SHP77 treated with DMSO at 0.1 percent for 48 hours (cell line): Measurements from ENCODE around the gene MEGF8.
"Not testable (repeated sequence)": the region's sequence is repeated elsewhere in the genome, so short reads cannot be mapped to it uniquely, and the experiment has no call there.

Experiments
- DNase-seq: peaks from one replicate; lab custom pipeline; 2025; lab: John Stamatoyannopoulos, UW

The MEGF8 gene

GRCh38 chr19:42332059-42332458 is 6.6 kb downstream of the MEGF8 start:
- no peak for DNase-seq

GRCh38 chr19:42333018-42333417 is 7.6 kb downstream of the MEGF8 start:
- DNase-seq = no peak

- no peak for DNase-seq
These were observed 8.7 kb downstream of the MEGF8 start for GRCh38 chr19:42333975-42334696.

- no peak for DNase-seq
These were observed 9.4 kb downstream of the MEGF8 start for GRCh38 chr19:42334697-42335373.

- no peak for DNase-seq
These were observed 10.0 kb downstream of the MEGF8 start for GRCh38 chr19:42335374-42335936.

GRCh38 chr19:42335971-42336370 is 10.5 kb downstream of the MEGF8 start:
- no peak for DNase-seq

GRCh38 chr19:42339126-42339860 is 13.9 kb downstream of the MEGF8 start:
- DNase-seq = not testable (repeated sequence)

- not testable (repeated sequence) for DNase-seq
These were observed 14.5 kb downstream of the MEGF8 start for GRCh38 chr19:42339922-42340321.

- DNase-seq = no peak
These were observed 18.1 kb downstream of the MEGF8 start for GRCh38 chr19:42343344-42344110.

- DNase-seq = no peak
These were observed 19.0 kb downstream of the MEGF8 start for GRCh38 chr19:42344336-42344893.

GRCh38 chr19:42345191-42345812 is 19.9 kb downstream of the MEGF8 start:
- DNase-seq = no peak

GRCh38 chr19:42348211-42348610 is 22.8 kb downstream of the MEGF8 start:
- DNase-seq = no peak

- no peak for DNase-seq
These were observed 24.1 kb downstream of the MEGF8 start for GRCh38 chr19:42349378-42350107.

- DNase-seq = no peak
These were observed 25.0 kb downstream of the MEGF8 start for GRCh38 chr19:42350417-42350816.

- no peak for DNase-seq
These were observed 25.8 kb downstream of the MEGF8 start for GRCh38 chr19:42351079-42351735.

- DNase-seq = no peak
These were observed 27.1 kb downstream of the MEGF8 start for GRCh38 chr19:42352301-42353259.

- DNase-seq = no peak
These were observed 28.0 kb downstream of the MEGF8 start for GRCh38 chr19:42353341-42354015.

GRCh38 chr19:42355896-42356295 is 30.5 kb downstream of the MEGF8 start:
- no peak for DNase-seq
